H9 (cell line): Measurements from ENCODE around the gene HBS1L. TPM values are rescaled to one million over a fixed set of nuclear protein-coding genes. Genes with fewer than 3 reads are reported as not detected.
A peak's percentile ranks its signal among the peaks of the same experiment; 100 is the strongest.

Experiments
- DNase-seq: peaks from one replicate; pipeline ENCODE4 v3.0.0-alpha.2; 2017
- H2AFZ ChIP-seq: one replicate; pipeline ENCODE4 v1.6.1; 2013; ENCODE audit warnings: mild to moderate bottlenecking, low read length, control low read depth, moderate library complexity
- H2AK5ac ChIP-seq: 2 replicates; pipeline ENCODE4 v1.6.1; 2013; ENCODE audit warnings: low read length, control low read depth, mixed read lengths; ENCODE audit not compliant: insufficient read length
- H2BK120ac ChIP-seq: one replicate; pipeline ENCODE4 v1.6.1; 2013; ENCODE audit warnings: low read depth, mild to moderate bottlenecking, low read length, control low read depth, inconsistent platforms; ENCODE audit not compliant: poor library complexity, severe bottlenecking
- H2BK12ac ChIP-seq: 2 replicates; pipeline ENCODE4 v1.6.1; 2013; ENCODE audit warnings: low read length, control low read depth, mixed read lengths, low read depth; ENCODE audit not compliant: insufficient read length
- H2BK15ac ChIP-seq: 2 replicates; pipeline ENCODE4 v1.6.1; 2013; ENCODE audit warnings: low read depth, low read length, control low read depth
- H2BK20ac ChIP-seq: one replicate; pipeline ENCODE4 v1.6.1; 2013; ENCODE audit warnings: low read depth, mild to moderate bottlenecking, low read length, control low read depth, inconsistent platforms; ENCODE audit not compliant: poor library complexity, severe bottlenecking
- H2BK5ac ChIP-seq: 2 replicates; pipeline ENCODE4 v1.6.1; 2013; ENCODE audit warnings: low read length, control low read depth, mixed read lengths; ENCODE audit not compliant: insufficient read length
- H3K14ac ChIP-seq: 2 replicates; pipeline ENCODE4 v1.6.1; 2013; ENCODE audit warnings: low read length, control low read depth; ENCODE audit not compliant: insufficient read depth
- H3K18ac ChIP-seq: 2 replicates; pipeline ENCODE4 v1.6.1; 2013; ENCODE audit warnings: low read depth, mild to moderate bottlenecking, mixed read lengths, low read length, control low read depth; ENCODE audit not compliant: insufficient read length
- H3K23ac ChIP-seq: 2 replicates; pipeline ENCODE4 v1.6.1; 2013; ENCODE audit warnings: low read length, control low read depth, mixed read lengths, low read depth; ENCODE audit not compliant: insufficient read length
- H3K23me2 ChIP-seq: 2 replicates; pipeline ENCODE4 v1.6.1; 2013; ENCODE audit warnings: low read depth, mild to moderate bottlenecking, mixed read lengths, low read length, control low read depth; ENCODE audit not compliant: insufficient read length, poor library complexity, severe bottlenecking
- H3K27ac ChIP-seq: 2 replicates; pipeline ENCODE4 v1.5.1; 2013; ENCODE audit warnings: low read length, control low read depth, mixed read lengths, low read depth; ENCODE audit not compliant: insufficient read length
- H3K27me3 ChIP-seq: 2 replicates; pipeline ENCODE4 v1.6.1; 2013; ENCODE audit warnings: low read length, control low read depth, inconsistent platforms; ENCODE audit not compliant: insufficient read depth
- H3K4ac ChIP-seq: 2 replicates; pipeline ENCODE4 v1.6.1; 2013; ENCODE audit warnings: low read depth, mild to moderate bottlenecking, control low read depth, inconsistent platforms, low read length, moderate library complexity
- H3K4me1 ChIP-seq: 2 replicates; pipeline ENCODE4 v1.6.1; 2013; ENCODE audit warnings: low read length, control low read depth, inconsistent platforms; ENCODE audit not compliant: insufficient read depth
- H3K4me2 ChIP-seq: 2 replicates; pipeline ENCODE4 v1.6.1; 2013; ENCODE audit warnings: low read length, control low read depth, mixed read lengths; ENCODE audit not compliant: insufficient read length, insufficient read depth
- H3K56ac ChIP-seq: 2 replicates; pipeline ENCODE4 v1.6.1; 2013; ENCODE audit warnings: low read depth, mild to moderate bottlenecking, mixed read lengths, low read length, control low read depth; ENCODE audit not compliant: insufficient read length
- H3K79me1 ChIP-seq: 2 replicates; pipeline ENCODE4 v1.6.1; 2013; ENCODE audit warnings: low read depth, mild to moderate bottlenecking, moderate library complexity, low read length, control low read depth, inconsistent platforms; ENCODE audit not compliant: insufficient read depth, poor library complexity, severe bottlenecking
- H3K79me2 ChIP-seq: 2 replicates; pipeline ENCODE4 v1.6.1; 2013; ENCODE audit warnings: low read length, control low read depth, inconsistent platforms; ENCODE audit not compliant: insufficient read depth
- H3K9ac ChIP-seq: 2 replicates; pipeline ENCODE4 v1.6.1; 2013; ENCODE audit warnings: low read length, control low read depth, mixed read lengths; ENCODE audit not compliant: insufficient read length; ENCODE audit errors: extremely low read depth
- H3K9me3 ChIP-seq: one replicate; pipeline ENCODE4 v1.6.1; 2013; ENCODE audit warnings: low read depth, low read length, inconsistent platforms; ENCODE audit not compliant: control insufficient read depth
- H3T11ph ChIP-seq: one replicate; pipeline ENCODE4 v1.6.1; 2013; ENCODE audit warnings: mild to moderate bottlenecking, low read length, control low read depth, inconsistent platforms
- H4K20me1 ChIP-seq: one replicate; pipeline ENCODE4 v1.6.1; 2013; ENCODE audit not compliant: control insufficient read depth, insufficient read length, insufficient read depth
- H4K5ac ChIP-seq: 2 replicates; pipeline ENCODE4 v1.6.1; 2013; ENCODE audit warnings: low read depth, mild to moderate bottlenecking, mixed read lengths, low read length, control low read depth; ENCODE audit not compliant: insufficient read length
- H4K8ac ChIP-seq: replicated peaks from 2 replicates; pipeline ENCODE4 v1.6.1; 2013; ENCODE audit warnings: low read length, control low read depth, mixed read lengths, low read depth; ENCODE audit not compliant: insufficient read length
- H4K91ac ChIP-seq: 2 replicates; pipeline ENCODE4 v1.6.1; 2013; ENCODE audit warnings: low read depth, mild to moderate bottlenecking, moderate library complexity, mixed read lengths, low read length, control low read depth; ENCODE audit not compliant: insufficient read length
- H3K27ac Mint-ChIP-seq, 3 experiments: 2 replicates in 2 of 3; 3 replicates in 1 of 3; pipeline ENCODE4 v1.8.0; 2020 to 2021; ENCODE audit warnings: mixed read lengths in 3 of 3, mild to moderate bottlenecking in 1 of 3, moderate library complexity in 1 of 3
- H3K27me3 Mint-ChIP-seq: 2 replicates; pipeline ENCODE4 v1.8.0; 2021; ENCODE audit warnings: low read depth, mild to moderate bottlenecking, moderate library complexity, mixed read lengths
- H3K36me3 Mint-ChIP-seq, 3 experiments: 2 replicates in 2 of 3; 3 replicates in 1 of 3; pipeline ENCODE4 v1.8.0; 2020 to 2021; ENCODE audit warnings: low read depth in 3 of 3, mixed read lengths in 3 of 3; ENCODE audit not compliant: insufficient read depth in 1 of 3
- H3K4me1 Mint-ChIP-seq, 2 experiments: 2 replicates each; pipeline ENCODE4 v1.8.0; 2020; ENCODE audit warnings: mixed read lengths in 2 of 2
- H3K4me3 Mint-ChIP-seq, 2 experiments: 2 replicates in 1 of 2; 3 replicates in 1 of 2; pipeline ENCODE4 v1.8.0; 2020 to 2021; ENCODE audit warnings: mild to moderate bottlenecking in 2 of 2, mixed read lengths in 2 of 2, moderate library complexity in 1 of 2
- H3K9me3 Mint-ChIP-seq, 2 experiments: 2 replicates in 1 of 2; 3 replicates in 1 of 2; pipeline ENCODE4 v1.8.0; 2020; ENCODE audit warnings: mild to moderate bottlenecking in 2 of 2, mixed read lengths in 2 of 2, moderate library complexity in 1 of 2
- WGBS: extraction: QIAGEN DNeasy Blood & Tissue Kit; methylation state at CpG from one replicate; pipeline ENCODE4 v1.1.7; 2013; ENCODE audit warnings: missing lambda C conversion rate, low lambda C conversion rate, mixed read lengths; ENCODE audit not compliant: insufficient read length; ENCODE audit errors: extremely low coverage; 5-methylcytosine and 5-hydroxymethylcytosine counted together
- total RNA-seq: library from RNA; stranded (reverse); gene quantifications from 2 replicates; pipeline ENCODE4 v1.2.1, GENCODE V29; 2021
- TF ChIP-seq, protein P1 (sequence below): fragments of 200-600 bp; sonication (generic); conservative IDR thresholded peaks from 3 replicates; pipeline ENCODE4 v1.8.0; 2021; ENCODE audit warnings: antibody characterized with exemption, mild to moderate bottlenecking

Gene HBS1L
- total RNA-seq, 1 experiment from 2014 or later, result 110 TPM

GRCh38 chr6:135018941-135019340 is 35.7 kb downstream of the HBS1L start:
- Mint-ChIP-seq H3K4me3 (no peak overlapping the region), H3K36me3 (no peaks in the 10 kb centered on the region), H3K4me1 (peaks cover 0 to 9% of the 10 kb centered on the region in 2 experiments; a peak in 2 of 4 replicates), H3K9me3 (no peaks in the 10 kb centered on the region), H3K27ac (peak overlapping the region in 1 of 3 experiments; percentile 50; a peak in 2 of 7 replicates), H3K27me3 (no peaks in the 10 kb centered on the region)
- Histone ChIP-seq H2BK15ac (no peak overlapping the region), H3K23ac (no peak overlapping the region), H2BK12ac (no peak overlapping the region), H3K4me2 (no peak overlapping the region), H3K4me1 (no peaks in the 10 kb centered on the region), H3K56ac (no peak overlapping the region), H4K91ac (no peak overlapping the region), H2BK120ac (no peak overlapping the region), H3K18ac (no peak overlapping the region), H3K27me3 (no peaks in the 10 kb centered on the region), H2AFZ (no peak overlapping the region), H4K8ac (no peak overlapping the region), H3K79me2 (no peaks in the 10 kb centered on the region), H4K20me1 (no peaks in the 10 kb centered on the region), H2BK20ac (no peak overlapping the region), H3K27ac (no peak overlapping the region), H2BK5ac (no peak overlapping the region), H3K79me1 (no peaks in the 10 kb centered on the region), H3K9ac (no peak overlapping the region), H3K4ac (no peak overlapping the region), H2AK5ac (no peak overlapping the region), H3T11ph (no peak overlapping the region), H3K9me3 (no peaks in the 10 kb centered on the region), H3K14ac (no peak overlapping the region), H4K5ac (no peak overlapping the region), H3K23me2 (no peaks in the 10 kb centered on the region)
- TF ChIP-seq, protein P1, sequence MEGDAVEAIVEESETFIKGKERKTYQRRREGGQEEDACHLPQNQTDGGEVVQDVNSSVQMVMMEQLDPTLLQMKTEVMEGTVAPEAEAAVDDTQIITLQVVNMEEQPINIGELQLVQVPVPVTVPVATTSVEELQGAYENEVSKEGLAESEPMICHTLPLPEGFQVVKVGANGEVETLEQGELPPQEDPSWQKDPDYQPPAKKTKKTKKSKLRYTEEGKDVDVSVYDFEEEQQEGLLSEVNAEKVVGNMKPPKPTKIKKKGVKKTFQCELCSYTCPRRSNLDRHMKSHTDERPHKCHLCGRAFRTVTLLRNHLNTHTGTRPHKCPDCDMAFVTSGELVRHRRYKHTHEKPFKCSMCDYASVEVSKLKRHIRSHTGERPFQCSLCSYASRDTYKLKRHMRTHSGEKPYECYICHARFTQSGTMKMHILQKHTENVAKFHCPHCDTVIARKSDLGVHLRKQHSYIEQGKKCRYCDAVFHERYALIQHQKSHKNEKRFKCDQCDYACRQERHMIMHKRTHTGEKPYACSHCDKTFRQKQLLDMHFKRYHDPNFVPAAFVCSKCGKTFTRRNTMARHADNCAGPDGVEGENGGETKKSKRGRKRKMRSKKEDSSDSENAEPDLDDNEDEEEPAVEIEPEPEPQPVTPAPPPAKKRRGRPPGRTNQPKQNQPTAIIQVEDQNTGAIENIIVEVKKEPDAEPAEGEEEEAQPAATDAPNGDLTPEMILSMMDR, result no peak
- WGBS, result no CpG with 5 or more reads among the region's 1 CpG
- no peak for DNase-seq
